HepG2 (cell line): Measurements from ENCODE around the gene PSMD3. TPM values are rescaled to one million over a fixed set of nuclear protein-coding genes. Genes with fewer than 3 reads are reported as not detected.

Experiments used
- ASH2L ChIP-seq: fragments of 300-600, 200-600 bp; sonication (generic); IDR thresholded peaks from 2 replicates; pipeline ENCODE4 v1.7.0; 2017; ENCODE audit warnings: low read depth, mild to moderate bottlenecking, moderate library complexity, mixed read lengths, low read length; ENCODE audit not compliant: insufficient read length
- DMAP1 ChIP-seq: IDR thresholded peaks from 2 replicates; pipeline ENCODE4 v1.6.1; 2016
- HHEX ChIP-seq: IDR thresholded peaks from 2 replicates; pipeline ENCODE4 v1.6.1; 2016; ENCODE audit warnings: control low read depth
- HOXD1 ChIP-seq: sonication (generic); formaldehyde crosslinking; IDR thresholded peaks from 2 replicates; pipeline ENCODE4 v1.5.0; 2020; ENCODE audit warnings: missing genetic modification reagents
- JARID2 ChIP-seq: sonication (generic); formaldehyde crosslinking; IDR thresholded peaks from 2 replicates; pipeline ENCODE4 v1.8.1; 2023; ENCODE audit warnings: missing genetic modification reagents, inconsistent platforms; ENCODE audit not compliant: insufficient replicate concordance
- MAFF ChIP-seq: IDR thresholded peaks from 2 replicates; pipeline ENCODE4 v1.6.1; 2011; ENCODE audit warnings: low read depth, low read length, improper control_type of control experiment
- MEIS2 ChIP-seq: sonication (generic); formaldehyde crosslinking; IDR thresholded peaks from 2 replicates; pipeline ENCODE4 v1.9.0; 2021; ENCODE audit warnings: mild to moderate bottlenecking, missing genetic modification reagents
- NCOA1 ChIP-seq: sonication (generic); formaldehyde crosslinking; IDR thresholded peaks from 2 replicates; pipeline ENCODE4 v1.9.0; 2021; ENCODE audit warnings: missing genetic modification reagents
- NFE2 ChIP-seq: sonication (generic); formaldehyde crosslinking; IDR thresholded peaks from 2 replicates; pipeline ENCODE4 v1.4.0; 2020; ENCODE audit warnings: missing genetic modification reagents
- POLR2AphosphoS2 ChIP-seq: IDR thresholded peaks from 2 replicates; pipeline ENCODE4 v1.6.1; 2011; ENCODE audit warnings: low read depth, low read length, improper control_type of control experiment
- REL ChIP-seq: sonication (generic); formaldehyde crosslinking; conservative IDR thresholded peaks from 2 replicates; pipeline ENCODE4 v1.8.0; 2022; ENCODE audit warnings: mild to moderate bottlenecking, missing genetic modification reagents, moderate library complexity
- SALL1 ChIP-seq: sonication (generic); formaldehyde crosslinking; IDR thresholded peaks from 2 replicates; pipeline ENCODE4 v1.8.0; 2022; ENCODE audit warnings: mild to moderate bottlenecking, missing genetic modification reagents
- SKI ChIP-seq: fragments of 450-650 bp; IDR thresholded peaks from one replicate; pipeline ENCODE4 v1.6.1; 2018; ENCODE audit warnings: mild to moderate bottlenecking; ENCODE audit not compliant: partially characterized antibody
- SOX5 ChIP-seq: IDR thresholded peaks from 2 replicates; pipeline ENCODE4 v1.6.1; 2016; ENCODE audit warnings: borderline replicate concordance
- SP1 ChIP-seq, 2 experiments: fragments of 450-650 bp in 1 of 2; sonication (generic) in 1 of 2; formaldehyde crosslinking in 1 of 2; IDR thresholded peaks; 2 replicates each; pipeline versions ENCODE4 v1.4.0 to v1.6.1; 2016 to 2020; ENCODE audit warnings: missing genetic modification reagents in 1 of 2
- SPEN ChIP-seq: sonication (generic); formaldehyde crosslinking; IDR thresholded peaks from 2 replicates; pipeline ENCODE4 v1.5.1; 2020; ENCODE audit warnings: low read depth, mild to moderate bottlenecking, missing genetic modification reagents
- SSRP1 ChIP-seq: IDR thresholded peaks from 2 replicates; pipeline ENCODE4 v1.6.1; 2016; ENCODE audit warnings: control low read depth
- TFE3 ChIP-seq: IDR thresholded peaks from 2 replicates; pipeline ENCODE4 v1.6.1; 2016
- ZNF276 ChIP-seq: sonication (generic); formaldehyde crosslinking; IDR thresholded peaks from 2 replicates; pipeline ENCODE4 v1.4.0; 2020; ENCODE audit warnings: mild to moderate bottlenecking, low read depth, missing genetic modification reagents
- ZNF382 ChIP-seq: sonication (generic); formaldehyde crosslinking; IDR thresholded peaks from 2 replicates; pipeline ENCODE4 v1.5.0; 2020; ENCODE audit warnings: missing genetic modification reagents, mild to moderate bottlenecking, borderline replicate concordance
- ZNF883 ChIP-seq: sonication (generic); formaldehyde crosslinking; IDR thresholded peaks from 2 replicates; pipeline ENCODE4 v1.5.1; 2020; ENCODE audit warnings: mild to moderate bottlenecking, missing genetic modification reagents; ENCODE audit errors: not compliant biosample characterization
- ZZZ3 ChIP-seq: sonication (generic); formaldehyde crosslinking; IDR thresholded peaks from 2 replicates; pipeline ENCODE4 v1.4.0; 2020; ENCODE audit warnings: missing genetic modification reagents, mild to moderate bottlenecking, borderline replicate concordance
- polyA plus RNA-seq, 8 experiments: library from polyadenylated mRNA; depleted of rRNA in 3 of 8; stranded (reverse) in 7 of 8; unstranded in 1 of 8; fragments of >200 nt; fragmentation: Illumina TruSeq in 4 of 8; extraction: Trizol in 4 of 8; gene quantifications; 2 replicates each; pipeline versions ENCODE4 v1.2.1 to v1.2.3, GENCODE V29; 2011 to 2016; ENCODE audit warnings: low read depth in 4 of 8, missing spikeins in 1 of 8, mixed read lengths in 1 of 8; ENCODE audit not compliant: insufficient read depth in 1 of 8
- total RNA-seq, 5 experiments: library from RNA; depleted of rRNA; stranded (reverse); fragments of >200 nt; fragmentation: Illumina TruSeq; extraction: Trizol; gene quantifications; 2 replicates each; pipeline ENCODE4 v1.2.3, GENCODE V29; 2016; ENCODE audit warnings: low read depth in 1 of 5
- TF ChIP-seq, protein P1 (sequence below): sonication (generic); formaldehyde crosslinking; IDR thresholded peaks from 2 replicates; pipeline ENCODE4 v1.5.0; 2020; ENCODE audit warnings: missing genetic modification reagents
- TF ChIP-seq, protein P2 (sequence below): sonication (generic); formaldehyde crosslinking; conservative IDR thresholded peaks from 2 replicates; pipeline ENCODE4 v1.8.1; 2023; ENCODE audit warnings: missing genetic modification reagents

The PSMD3 gene
- total and polyA plus RNA-seq, 2 of the 13 experiments (the other 11 are each of a cell fraction or from before 2014, with no cell fraction given), result 97.4 to 146 TPM

GRCh38 chr17:39951924-39952679 lies 28.5 kb upstream of the PSMD3 start (continued):
- TF ChIP-seq ASH2L, result peak; percentile 30
- no peak for TF ChIP-seq MEIS2 (CRISPR knock-in tag)
- TF ChIP-seq TFE3 (CRISPR knock-in tag), result no peak
- peak; percentile 16 for TF ChIP-seq ZNF883 (CRISPR knock-in tag)
- no peak for TF ChIP-seq ZZZ3 (CRISPR knock-in tag)
- TF ChIP-seq SP1 (IDR thresholded peaks at IDR 0.05), result no peak
- no peak for TF ChIP-seq SP1 (CRISPR knock-in tag; IDR thresholded peaks at IDR 0.05)
- no peak; the same call in 1 of the 2 replicates for TF ChIP-seq SPEN (CRISPR knock-in tag)
- 0 out of 2 replicates have a peak, but pooled peaks have one; percentile 30 for TF ChIP-seq SSRP1 (CRISPR knock-in tag)
- peak; percentile 88 for TF ChIP-seq MAFF
- no peak for TF ChIP-seq ZNF382 (CRISPR knock-in tag)
- TF ChIP-seq JARID2, result no peak
- TF ChIP-seq HHEX, result no peak
- TF ChIP-seq NCOA1 (CRISPR knock-in tag), result no peak
- no peak for TF ChIP-seq REL (CRISPR knock-in tag)
- TF ChIP-seq, protein P1, sequence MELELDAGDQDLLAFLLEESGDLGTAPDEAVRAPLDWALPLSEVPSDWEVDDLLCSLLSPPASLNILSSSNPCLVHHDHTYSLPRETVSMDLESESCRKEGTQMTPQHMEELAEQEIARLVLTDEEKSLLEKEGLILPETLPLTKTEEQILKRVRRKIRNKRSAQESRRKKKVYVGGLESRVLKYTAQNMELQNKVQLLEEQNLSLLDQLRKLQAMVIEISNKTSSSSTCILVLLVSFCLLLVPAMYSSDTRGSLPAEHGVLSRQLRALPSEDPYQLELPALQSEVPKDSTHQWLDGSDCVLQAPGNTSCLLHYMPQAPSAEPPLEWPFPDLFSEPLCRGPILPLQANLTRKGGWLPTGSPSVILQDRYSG (CRISPR knock-in tag), result no peak
- peak; percentile 60; the same call in 1 of the 2 replicates for TF ChIP-seq HOXD1 (CRISPR knock-in tag)
- TF ChIP-seq SKI, result no peak
- TF ChIP-seq, protein P2, sequence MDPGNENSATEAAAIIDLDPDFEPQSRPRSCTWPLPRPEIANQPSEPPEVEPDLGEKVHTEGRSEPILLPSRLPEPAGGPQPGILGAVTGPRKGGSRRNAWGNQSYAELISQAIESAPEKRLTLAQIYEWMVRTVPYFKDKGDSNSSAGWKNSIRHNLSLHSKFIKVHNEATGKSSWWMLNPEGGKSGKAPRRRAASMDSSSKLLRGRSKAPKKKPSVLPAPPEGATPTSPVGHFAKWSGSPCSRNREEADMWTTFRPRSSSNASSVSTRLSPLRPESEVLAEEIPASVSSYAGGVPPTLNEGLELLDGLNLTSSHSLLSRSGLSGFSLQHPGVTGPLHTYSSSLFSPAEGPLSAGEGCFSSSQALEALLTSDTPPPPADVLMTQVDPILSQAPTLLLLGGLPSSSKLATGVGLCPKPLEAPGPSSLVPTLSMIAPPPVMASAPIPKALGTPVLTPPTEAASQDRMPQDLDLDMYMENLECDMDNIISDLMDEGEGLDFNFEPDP (CRISPR knock-in tag), result no peak
- no peak for TF ChIP-seq ZNF276 (CRISPR knock-in tag)
- no peak for TF ChIP-seq SOX5 (CRISPR knock-in tag)
- TF ChIP-seq NFE2 (CRISPR knock-in tag), result no peak
- TF ChIP-seq DMAP1, result no peak
- peak; percentile 42; the same call in 1 of the 2 replicates for TF ChIP-seq SALL1
- no peak for TF ChIP-seq POLR2AphosphoS2
